Kidney (tissue), 14 donors: ENCODE measurements around the gene NUDCD3. TPM values are rescaled to one million over a fixed set of nuclear protein-coding genes. Genes with fewer than 3 reads are reported as not detected.

ENCODE experiments used
- DNase-seq, 5 donors: peaks; one replicate each; pipeline ENCODE4 v3.0.0-alpha.2; 2013 to 2020
- FAIRE-seq: peaks from 2 replicates; lab custom pipeline; 2012; peaks lifted over from hg19 to GRCh38; lab: Jason Lieb, UNC
- H3K27ac ChIP-seq, 2 donors: one replicate each; pipeline ENCODE4 v1.7.0; 2013; ENCODE audit warnings: low read depth in 2 of 2, low read length in 2 of 2, inconsistent platforms in 1 of 2
- H3K27me3 ChIP-seq: one replicate; pipeline ENCODE4 v1.7.1; 2013; ENCODE audit warnings: low read length, inconsistent platforms; ENCODE audit not compliant: control insufficient read depth, insufficient read depth
- H3K36me3 ChIP-seq, 3 donors: one replicate each; pipeline versions ENCODE4 v1.7.0 to v1.7.1; 2013; ENCODE audit warnings: low read length in 3 of 3, control low read depth in 1 of 3, inconsistent platforms in 1 of 3; ENCODE audit not compliant: insufficient read depth in 3 of 3, control insufficient read depth in 2 of 3
- H3K4me1 ChIP-seq, 3 donors: one replicate each; pipeline versions ENCODE4 v1.7.0 to v1.7.1; 2013; ENCODE audit warnings: low read length in 3 of 3, inconsistent platforms in 1 of 3, low read depth in 1 of 3; ENCODE audit not compliant: control insufficient read depth in 2 of 3, insufficient read depth in 2 of 3
- H3K4me3 ChIP-seq, 3 donors: one replicate each; pipeline versions ENCODE4 v1.7.0 to v1.8.1; 2013; ENCODE audit warnings: low read length in 3 of 3, control low read depth in 1 of 3, inconsistent platforms in 1 of 3
- H3K9ac ChIP-seq, 3 donors: one replicate each; pipeline versions ENCODE4 v1.7.0 to v1.7.1; 2013; ENCODE audit warnings: low read length in 3 of 3, control low read depth in 1 of 3, inconsistent platforms in 1 of 3
- H3K9me3 ChIP-seq, 3 donors: one replicate each; pipeline versions ENCODE4 v1.7.0 to v1.7.1; 2013; ENCODE audit warnings: low read length in 3 of 3, control low read depth in 1 of 3, inconsistent platforms in 1 of 3; ENCODE audit not compliant: control insufficient read depth in 2 of 3, insufficient read depth in 1 of 3
- intact Hi-C: fragments of 100-400 bp; cut with DNase I; formaldehyde crosslinking; loops from one replicate; pipeline ENCODE4 v1.11.1; 2022
- polyA plus RNA-seq: library from polyadenylated mRNA; stranded (reverse); fragments of 350-450 nt; fragmentation: Illumina TruSeq; extraction: RNeasy Lipid Tissue Mini Kit (QIAGEN cat#74804); gene quantifications from one replicate; pipeline ENCODE4 v1.2.3, GENCODE V29; 2014; ENCODE audit warnings: low read depth, low replicate concordance; ENCODE audit not compliant: insufficient read depth
- total RNA-seq: library from RNA; stranded (reverse); fragmentation: NEBNext Ultra II Directional; extraction: Animal tissue kit (Norgen Biotek cat#: 25700); gene quantifications from one replicate; pipeline ENCODE4 v1.2.1, GENCODE V29; 2021
- TF ChIP-seq, protein P1 (sequence below): IDR thresholded peaks from 3 replicates; pipeline ENCODE4 v1.5.1; 2012; ENCODE audit warnings: mild to moderate bottlenecking, moderate library complexity, borderline replicate concordance; ENCODE audit not compliant: insufficient read depth; ENCODE audit errors: extremely low read depth
- donor health status: control.
- donor health status: control.
- donor health status: control.
- donor health status: control.
- donor health status: control.
- donor health status: DM: yes; HTN: yes; CAD: no.
- donor health status: Normal renal cell carcinoma (clear cell type).

Gene NUDCD3
- total and polyA plus RNA-seq, 2 donors from 2014 or later: 37.9 to 97.7 TPM

DNA sequence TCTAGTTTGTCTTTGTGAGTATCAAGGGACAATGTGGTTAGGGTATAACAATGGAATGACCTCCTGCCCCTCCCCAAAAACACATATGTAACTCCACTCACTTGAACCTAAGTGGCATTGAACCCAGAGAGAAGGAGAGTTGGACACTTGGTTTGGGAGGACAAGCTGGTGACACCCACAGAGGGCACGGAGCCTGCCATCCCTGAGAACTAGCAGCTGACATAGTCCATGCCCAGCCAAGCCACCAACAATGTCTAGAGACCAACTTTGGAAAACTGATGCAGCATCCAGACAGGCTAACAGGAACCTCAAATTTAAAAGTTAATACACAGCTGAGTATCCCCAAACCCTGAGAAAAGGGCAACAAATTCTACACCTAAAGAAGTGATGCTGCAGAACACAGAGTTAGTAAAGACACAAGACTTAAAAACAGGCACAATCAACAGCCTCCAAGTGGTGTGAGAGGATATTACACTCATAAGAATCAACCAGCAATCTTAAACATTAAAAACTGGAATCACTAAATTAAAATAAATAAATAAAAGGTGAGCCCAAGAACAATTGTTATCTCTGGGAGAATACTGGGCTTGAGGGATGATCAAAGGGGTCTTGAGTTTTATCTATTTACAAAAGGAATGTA lies 27.2 kb downstream of the NUDCD3 start:
- Histone ChIP-seq H3K27me3 (no peaks in the 10 kb centered on the region), H3K9me3 (no peaks in the 10 kb centered on the region), H3K9ac (no peak overlapping the region), H3K36me3 (peaks cover 0 to 12% (median 5%) of the 10 kb centered on the region in 3 donors), H3K27ac (no peak overlapping the region), H3K4me3 (no peak overlapping the region), H3K4me1 (peaks cover 0 to 16% (median 8%) of the 10 kb centered on the region in 3 donors)
- TF ChIP-seq, protein P1, sequence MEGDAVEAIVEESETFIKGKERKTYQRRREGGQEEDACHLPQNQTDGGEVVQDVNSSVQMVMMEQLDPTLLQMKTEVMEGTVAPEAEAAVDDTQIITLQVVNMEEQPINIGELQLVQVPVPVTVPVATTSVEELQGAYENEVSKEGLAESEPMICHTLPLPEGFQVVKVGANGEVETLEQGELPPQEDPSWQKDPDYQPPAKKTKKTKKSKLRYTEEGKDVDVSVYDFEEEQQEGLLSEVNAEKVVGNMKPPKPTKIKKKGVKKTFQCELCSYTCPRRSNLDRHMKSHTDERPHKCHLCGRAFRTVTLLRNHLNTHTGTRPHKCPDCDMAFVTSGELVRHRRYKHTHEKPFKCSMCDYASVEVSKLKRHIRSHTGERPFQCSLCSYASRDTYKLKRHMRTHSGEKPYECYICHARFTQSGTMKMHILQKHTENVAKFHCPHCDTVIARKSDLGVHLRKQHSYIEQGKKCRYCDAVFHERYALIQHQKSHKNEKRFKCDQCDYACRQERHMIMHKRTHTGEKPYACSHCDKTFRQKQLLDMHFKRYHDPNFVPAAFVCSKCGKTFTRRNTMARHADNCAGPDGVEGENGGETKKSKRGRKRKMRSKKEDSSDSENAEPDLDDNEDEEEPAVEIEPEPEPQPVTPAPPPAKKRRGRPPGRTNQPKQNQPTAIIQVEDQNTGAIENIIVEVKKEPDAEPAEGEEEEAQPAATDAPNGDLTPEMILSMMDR: no peak
- FAIRE-seq: no peak
- intact Hi-C loops: no loop called here
- no peak for DNase-seq

DNA sequence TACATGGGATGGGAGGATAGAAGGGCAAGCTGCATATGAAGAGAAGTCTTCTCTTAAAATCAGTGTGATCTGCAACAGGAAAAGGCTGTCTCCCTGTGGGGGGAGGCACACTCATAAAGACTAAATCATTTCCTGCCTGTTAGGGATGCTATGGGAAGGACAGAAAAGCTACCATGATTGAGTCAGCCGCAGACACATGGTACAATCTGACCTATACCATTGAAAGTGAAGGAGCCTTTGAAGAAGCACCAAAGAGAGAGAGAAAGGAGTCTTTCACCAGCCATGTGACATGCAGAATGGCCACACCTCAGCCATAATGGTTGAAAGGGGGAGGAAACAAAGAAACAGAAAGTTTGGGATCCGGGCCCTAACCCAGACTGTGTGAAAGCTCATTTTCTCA lies 29.1 kb downstream of the NUDCD3 start:
- Histone ChIP-seq H3K36me3 (peaks cover 0 to 6% (median 3%) of the 10 kb centered on the region in 3 donors), H3K27me3 (no peaks in the 10 kb centered on the region), H3K27ac (no peak overlapping the region), H3K9ac (no peak overlapping the region), H3K4me3 (no peak overlapping the region), H3K4me1 (peaks cover 0 to 13% (median 10%) of the 10 kb centered on the region in 3 donors), H3K9me3 (no peaks in the 10 kb centered on the region)
- no peak for FAIRE-seq
- intact Hi-C loops: no loop called here
- DNase-seq: no peak
- TF ChIP-seq, protein P1: no peak

DNA sequence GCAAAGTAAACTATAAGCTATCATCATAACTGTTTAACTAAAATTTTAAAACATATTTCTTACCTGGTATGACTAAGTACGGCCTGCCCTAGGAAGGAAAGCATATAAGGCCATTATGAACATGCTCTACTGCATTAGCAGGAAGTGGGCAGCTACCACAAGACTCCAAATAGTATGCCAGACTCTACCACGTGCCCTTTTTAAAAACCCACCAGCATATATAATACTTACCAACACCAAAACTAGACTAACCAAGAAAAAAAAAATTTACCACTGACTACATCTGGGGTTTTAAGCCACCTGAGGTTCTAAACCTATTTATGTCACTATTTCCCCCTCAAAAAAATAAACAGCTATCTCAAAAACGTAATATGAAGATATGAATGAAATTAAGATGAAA lies 30.1 kb downstream of the NUDCD3 start:
- DNase-seq (no peak), FAIRE-seq (no peak)
- H3K27ac ChIP-seq: no peak overlapping the region
- H3K4me1 ChIP-seq: peaks cover 0 to 13% (median 11%) of the 10 kb centered on the region in 3 donors
- intact Hi-C loops: no loop called here
- TF ChIP-seq, protein P1: no peak
- peaks cover 2 to 5% (median 3%) of the 10 kb centered on the region in 3 donors for H3K36me3 ChIP-seq
- no peaks in the 10 kb centered on the region for H3K27me3 ChIP-seq
- no peak overlapping the region for H3K9ac ChIP-seq
- H3K4me3 ChIP-seq: no peak overlapping the region
- no peaks in the 10 kb centered on the region for H3K9me3 ChIP-seq

DNA sequence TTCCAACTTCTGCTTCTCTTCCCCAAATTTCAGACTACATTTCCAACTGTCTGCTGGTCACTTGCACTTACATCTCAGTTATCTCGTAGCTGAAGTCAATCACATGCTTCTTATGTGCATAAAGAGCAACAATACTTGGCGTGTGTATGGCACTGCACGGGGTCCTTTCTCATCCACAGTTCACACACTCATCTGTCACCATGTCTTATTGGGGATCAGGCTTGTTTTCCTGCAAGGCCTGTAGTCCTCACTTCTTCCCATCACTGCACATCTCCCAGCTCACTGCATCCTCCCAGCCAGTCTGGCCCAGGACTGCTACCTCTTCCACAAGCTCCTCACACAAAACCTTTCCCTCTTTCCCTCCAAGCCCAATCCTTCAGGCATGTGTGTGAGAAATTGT lies 35.3 kb downstream of the NUDCD3 start:
- intact Hi-C loops: no loop called here
- no peak overlapping the region for H3K9ac ChIP-seq
- FAIRE-seq (no peak), DNase-seq (no peak)
- TF ChIP-seq, protein P1: no peak
- H3K36me3 ChIP-seq: peaks cover 0 to 5% (median 3%) of the 10 kb centered on the region in 3 donors
- H3K4me1 ChIP-seq: peaks cover 0 to 7% (median 0%) of the 10 kb centered on the region in 3 donors
- H3K4me3 ChIP-seq: no peak overlapping the region
- no peak overlapping the region for H3K27ac ChIP-seq
- H3K9me3 ChIP-seq: no peaks in the 10 kb centered on the region
- no peaks in the 10 kb centered on the region for H3K27me3 ChIP-seq
